Right ventricle myocardium superior (tissue), 1 donor: ENCODE results near the gene SLC6A5. TPM values are rescaled to one million over a fixed set of nuclear protein-coding genes. Genes with fewer than 3 reads are reported as not detected.

Source experiments
- total RNA-seq: library from RNA; stranded (reverse); fragmentation: NEBNext Ultra II Directional; extraction: Animal tissue kit (Norgen Biotek cat#: 25700); gene quantifications from one replicate; pipeline ENCODE4 v1.2.1, GENCODE V29; 2021
- donor health status: DM: no; HTN: yes; CAD: no; lungs with severe emphysema.

SLC6A5 gene
- total RNA-seq, 1 donor from 2014 or later, result not detected

Other genes starting within 250 kb of the SLC6A5 start
- gene HTATIP2, start 235.9 kb upstream of the SLC6A5 start, total RNA-seq, result 21.4 TPM
- gene PRMT3, start 211.9 kb upstream of the SLC6A5 start, total RNA-seq, result 13.3 TPM
- gene NELL1, start 70.0 kb downstream of the SLC6A5 start, total RNA-seq, result not detected